SKM-1 (cell line): ENCODE results near the gene KDM4B.

Experiments
- DNase-seq: peaks from one replicate; lab custom pipeline; 2025; ENCODE audit not compliant: unreplicated experiment; lab: John Stamatoyannopoulos, UW

KDM4B gene

GRCh38 chr19:5086725-5087439 lies 118.0 kb downstream of the KDM4B start:
- no peak for DNase-seq

- DNase-seq, result no peak
Measured at GRCh38 chr19:5089283-5089682, 120.4 kb downstream of the KDM4B start.

GRCh38 chr19:5090465-5091017 lies 121.6 kb downstream of the KDM4B start:
- DNase-seq, result no peak

GRCh38 chr19:5091018-5091683 lies 122.2 kb downstream of the KDM4B start:
- no peak for DNase-seq

- DNase-seq, result no peak
Measured at GRCh38 chr19:5091684-5092480, 123.0 kb downstream of the KDM4B start.

GRCh38 chr19:5092481-5092843 lies 123.5 kb downstream of the KDM4B start:
- no peak for DNase-seq

GRCh38 chr19:5093297-5093928 lies 124.5 kb downstream of the KDM4B start:
- DNase-seq, result no peak

- DNase-seq, result no peak
Measured at GRCh38 chr19:5093948-5094718, 125.2 kb downstream of the KDM4B start.

- no peak for DNase-seq
Measured at GRCh38 chr19:5094768-5095567, 126.1 kb downstream of the KDM4B start.

- DNase-seq, result no peak
Measured at GRCh38 chr19:5095568-5095850, 126.6 kb downstream of the KDM4B start.

GRCh38 chr19:5096536-5096935 lies 127.6 kb downstream of the KDM4B start:
- DNase-seq, result no peak

- DNase-seq, result no peak
Measured at GRCh38 chr19:5097331-5097930, 128.5 kb downstream of the KDM4B start.

- DNase-seq, result no peak
Measured at GRCh38 chr19:5097959-5098623, 129.2 kb downstream of the KDM4B start.

- DNase-seq, result no peak
Measured at GRCh38 chr19:5098646-5099045, 129.7 kb downstream of the KDM4B start.

- no peak for DNase-seq
Measured at GRCh38 chr19:5099701-5100221, 130.8 kb downstream of the KDM4B start.

- no peak for DNase-seq
Measured at GRCh38 chr19:5101871-5102270, 133.0 kb downstream of the KDM4B start.

GRCh38 chr19:5102520-5102919 lies 133.6 kb downstream of the KDM4B start:
- no peak for DNase-seq

- no peak for DNase-seq
Measured at GRCh38 chr19:5103061-5103701, 134.3 kb downstream of the KDM4B start.
